GM12873 (cell line): ENCODE results near the gene UBFD1.

Experiments
- TF ChIP-seq, protein P1 (sequence below): IDR thresholded peaks from 2 replicates; pipeline ENCODE4 v1.5.1; 2012; ENCODE audit warnings: low read depth, mild to moderate bottlenecking, moderate library complexity, low read length, control low read depth; ENCODE audit not compliant: insufficient read depth; ENCODE audit errors: missing control alignments

The UBFD1 gene

DNA sequence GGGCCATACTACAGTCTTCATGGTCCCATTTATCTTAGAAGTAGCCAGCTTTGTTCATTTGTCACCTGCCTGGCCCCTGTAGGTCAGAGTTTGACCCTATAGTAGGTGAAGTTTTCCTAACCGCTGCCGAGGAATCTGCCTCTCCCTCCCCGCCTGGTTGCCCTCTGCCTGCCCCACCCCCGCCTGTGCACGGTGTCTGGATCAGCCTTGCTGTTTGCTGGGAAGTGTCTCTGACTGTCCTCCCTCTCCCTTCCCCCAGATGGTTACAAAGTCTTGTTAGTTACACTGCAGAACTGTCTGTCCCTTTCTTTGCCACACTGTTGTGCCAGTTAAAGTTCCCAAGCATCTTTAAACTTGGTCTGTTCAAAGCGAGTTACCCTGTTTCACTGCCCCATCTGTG lies 5.7 kb downstream of the UBFD1 start:
- TF ChIP-seq, protein P1, sequence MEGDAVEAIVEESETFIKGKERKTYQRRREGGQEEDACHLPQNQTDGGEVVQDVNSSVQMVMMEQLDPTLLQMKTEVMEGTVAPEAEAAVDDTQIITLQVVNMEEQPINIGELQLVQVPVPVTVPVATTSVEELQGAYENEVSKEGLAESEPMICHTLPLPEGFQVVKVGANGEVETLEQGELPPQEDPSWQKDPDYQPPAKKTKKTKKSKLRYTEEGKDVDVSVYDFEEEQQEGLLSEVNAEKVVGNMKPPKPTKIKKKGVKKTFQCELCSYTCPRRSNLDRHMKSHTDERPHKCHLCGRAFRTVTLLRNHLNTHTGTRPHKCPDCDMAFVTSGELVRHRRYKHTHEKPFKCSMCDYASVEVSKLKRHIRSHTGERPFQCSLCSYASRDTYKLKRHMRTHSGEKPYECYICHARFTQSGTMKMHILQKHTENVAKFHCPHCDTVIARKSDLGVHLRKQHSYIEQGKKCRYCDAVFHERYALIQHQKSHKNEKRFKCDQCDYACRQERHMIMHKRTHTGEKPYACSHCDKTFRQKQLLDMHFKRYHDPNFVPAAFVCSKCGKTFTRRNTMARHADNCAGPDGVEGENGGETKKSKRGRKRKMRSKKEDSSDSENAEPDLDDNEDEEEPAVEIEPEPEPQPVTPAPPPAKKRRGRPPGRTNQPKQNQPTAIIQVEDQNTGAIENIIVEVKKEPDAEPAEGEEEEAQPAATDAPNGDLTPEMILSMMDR = no peak

DNA sequence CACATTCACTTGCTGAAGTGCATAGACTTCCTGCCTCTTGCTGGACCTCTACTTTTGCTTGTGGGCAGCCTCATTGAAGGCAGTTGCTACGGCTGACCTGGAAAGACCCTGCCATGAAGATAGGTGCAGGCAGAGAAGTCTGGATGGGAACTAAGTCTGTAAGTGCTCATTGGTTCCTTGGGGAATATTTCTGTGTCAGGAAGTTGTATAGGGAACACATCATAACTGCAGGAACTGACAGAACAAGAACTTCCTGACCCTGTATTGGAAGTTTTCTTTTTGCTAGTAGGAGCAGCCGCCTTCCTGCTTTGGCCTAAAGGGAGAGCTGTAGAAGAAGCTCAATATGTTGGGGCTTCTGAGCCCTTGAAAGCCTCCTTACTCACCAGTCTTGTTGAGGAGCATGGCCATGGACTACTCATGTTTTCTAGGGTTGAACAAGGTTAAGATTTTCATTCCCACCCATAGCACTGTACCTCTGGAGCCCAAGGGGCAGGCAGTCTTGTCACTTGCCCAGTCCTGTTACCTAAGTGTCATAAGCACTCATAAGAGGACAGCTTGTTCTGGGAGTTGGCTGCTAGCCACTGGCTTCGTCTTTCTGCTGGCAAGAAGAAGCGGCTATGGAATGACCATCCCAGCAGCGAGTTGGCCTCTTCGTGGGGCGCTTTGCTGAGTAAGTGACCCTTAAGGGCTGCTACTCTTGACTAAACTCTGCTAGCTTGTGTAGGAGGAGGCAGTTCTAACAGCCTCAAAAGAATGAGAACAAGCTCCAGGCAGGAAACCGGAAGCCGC lies 7.2 kb downstream of the UBFD1 start:
- TF ChIP-seq, protein P1 = no peak

DNA sequence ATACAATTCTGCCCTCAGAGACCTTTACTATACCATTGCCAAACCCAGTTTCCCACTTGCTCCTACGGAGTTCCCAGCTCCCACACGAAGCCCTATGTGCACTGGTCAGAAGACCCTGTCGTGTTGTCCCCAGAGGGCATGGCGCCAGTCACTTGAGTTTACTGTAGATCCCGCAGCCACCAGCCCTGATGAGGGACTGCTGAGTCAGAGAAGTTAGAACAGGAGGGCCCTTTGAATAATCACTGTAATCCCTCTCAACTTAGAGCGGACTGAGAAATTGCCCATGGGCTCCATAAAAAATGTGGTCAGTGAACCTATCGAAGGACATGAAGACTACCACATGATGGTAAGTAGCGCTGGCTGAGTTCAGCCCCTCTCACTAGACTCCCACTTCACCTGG lies 9.2 kb downstream of the UBFD1 start:
- TF ChIP-seq, protein P1 = no peak

DNA sequence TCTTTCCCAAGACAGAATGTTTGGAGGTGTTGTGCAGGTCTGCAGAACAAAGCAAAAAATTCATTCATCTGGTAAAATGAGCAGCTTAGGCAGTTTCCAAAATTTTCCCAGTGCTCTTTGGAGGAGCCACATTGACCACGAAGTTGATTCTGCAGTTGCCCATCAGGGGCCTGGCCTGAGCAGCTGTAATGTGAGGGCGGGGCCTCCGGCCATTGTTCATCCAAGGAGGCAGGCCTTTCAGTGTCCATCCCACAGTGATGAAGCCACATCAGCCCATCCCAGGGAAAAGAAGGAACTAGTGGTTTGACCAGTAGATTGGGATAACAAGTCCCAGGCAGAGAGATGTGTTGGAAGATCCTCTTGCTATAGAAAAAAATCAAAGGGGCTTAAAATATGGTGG lies 10.1 kb downstream of the UBFD1 start:
- TF ChIP-seq, protein P1 = no peak

DNA sequence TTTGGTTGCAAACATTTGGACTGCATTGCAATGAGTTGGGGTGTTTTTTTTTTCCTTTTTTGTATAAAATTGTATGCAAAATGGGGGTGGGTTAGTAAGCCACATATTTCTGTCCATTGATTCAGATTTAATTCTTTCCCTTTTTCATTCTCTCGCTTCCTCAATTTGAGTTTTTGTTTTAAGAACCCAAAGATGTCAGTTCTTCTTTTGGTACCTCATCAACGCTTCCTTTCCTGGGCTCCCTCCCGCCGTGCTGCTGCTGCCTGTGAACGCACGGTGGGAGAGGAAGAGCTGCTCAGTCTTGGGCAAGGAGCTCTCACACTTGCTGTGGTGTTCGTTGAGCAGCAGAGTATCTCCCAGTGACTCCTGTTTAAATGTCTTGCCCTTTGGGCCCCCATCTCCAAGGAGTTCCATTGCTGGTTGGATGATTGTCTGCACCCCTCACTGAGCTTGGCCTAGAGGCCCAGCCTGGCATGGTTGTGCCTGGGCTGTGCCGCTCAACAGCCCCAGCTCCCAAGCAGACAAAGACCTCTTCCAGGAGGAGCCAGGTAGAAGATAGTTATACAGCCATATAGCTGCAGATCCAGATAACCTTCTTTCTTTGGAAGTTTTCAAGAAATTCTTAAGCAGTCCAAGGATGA lies 13.6 kb downstream of the UBFD1 start:
- TF ChIP-seq, protein P1 = no peak

DNA sequence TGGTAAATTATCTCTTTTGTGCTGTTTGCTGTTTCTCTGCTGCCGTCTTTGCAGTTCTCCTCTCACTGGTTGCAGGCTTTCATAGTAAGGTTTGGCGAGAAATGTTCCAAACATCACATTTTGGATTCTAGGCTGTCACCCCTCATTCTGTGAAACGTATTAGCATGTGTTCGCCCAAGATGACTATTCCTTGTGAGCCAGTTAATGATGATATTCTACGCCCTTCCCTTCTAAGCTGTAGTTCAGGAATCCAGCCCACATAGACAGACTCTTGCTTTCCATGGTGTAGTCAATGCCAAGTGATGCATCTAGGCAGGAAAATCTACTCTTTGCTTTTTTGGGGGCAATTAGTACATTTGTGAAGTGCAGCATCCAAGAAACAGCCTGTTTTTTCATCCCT lies 14.4 kb downstream of the UBFD1 start:
- TF ChIP-seq, protein P1 = no peak

DNA sequence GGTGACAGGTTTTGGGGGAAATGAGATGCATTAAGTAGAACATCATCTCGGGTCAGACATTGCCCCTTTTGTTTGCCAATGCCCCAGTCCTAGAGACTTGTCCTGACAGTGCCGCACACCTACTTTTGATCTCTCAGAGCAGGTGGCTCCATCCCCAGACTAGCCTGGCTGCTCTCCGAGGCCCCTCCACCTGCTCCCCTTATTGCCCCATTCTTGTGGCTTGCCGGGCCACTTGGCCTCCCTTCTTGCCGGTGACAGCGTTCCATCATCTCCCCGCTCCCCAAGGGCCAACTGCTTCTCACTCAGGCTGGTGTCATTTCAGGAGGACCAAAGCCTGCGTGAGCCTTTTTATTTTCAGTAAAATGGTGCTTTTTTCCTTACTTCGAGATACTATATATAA lies 14.9 kb downstream of the UBFD1 start:
- TF ChIP-seq, protein P1 = no peak
